GM12878 (cell line): ENCODE measurements around the gene RXFP4. TPM values are rescaled to one million over a fixed set of nuclear protein-coding genes. Genes with fewer than 3 reads are reported as not detected.
A peak's percentile ranks its signal among the peaks of the same experiment; 100 is the strongest.

ENCODE experiments used
- ATAC-seq: fragments of 200-7000 bp; cut with Tn5 transposase; 3 replicates; pipeline ENCODE4 v1.9.1; 2020; ENCODE audit warnings: mild to moderate bottlenecking, moderate library complexity
- BruUV-seq: library from RNA; stranded (reverse); fragments of 400-500 nt; replicated peaks from 2 replicates; lab custom pipeline; 2021; lab: Mats Ljungman, UMichigan
- CTCF ChIA-PET: fragments of 300-600 bp; sonication (Branson Sonifier 250); formaldehyde crosslinking; extraction: SDS; loops from one replicate; lab custom pipeline; 2021; ENCODE audit warnings: inconsistent platforms; lab: Yijun Ruan, JAX
- POLR2A ChIA-PET: fragments of 350-600 bp; formaldehyde crosslinking; extraction: SDS; loops from one replicate; lab custom pipeline; 2021; ENCODE audit warnings: inconsistent platforms; lab: Charles Lee
- RAD21 ChIA-PET: fragments of 300-600 bp; sonication (Branson Sonifier 250); formaldehyde crosslinking; loops from one replicate; lab custom pipeline; 2023; ENCODE audit warnings: antibody characterized with exemption; ENCODE audit not compliant: unreplicated experiment; lab: Charles Lee
- SMC1A ChIA-PET: fragments of 300-600 bp; sonication (Branson Sonifier 250); formaldehyde crosslinking; loops from one replicate; lab custom pipeline; 2023; ENCODE audit not compliant: unreplicated experiment, uncharacterized antibody; lab: Charles Lee
- DNase-seq: peaks from one replicate; pipeline ENCODE4 v3.0.0-alpha.2; 2011; ENCODE audit warnings: low read depth, low spot score
- FAIRE-seq: peaks from 3 replicates; lab custom pipeline; 2011; peaks lifted over from hg19 to GRCh38; lab: Jason Lieb, UNC
- H2AFZ ChIP-seq: 2 replicates; pipeline ENCODE4 v1.6.0; 2011; ENCODE audit warnings: low read depth, low read length, control low read depth; ENCODE audit not compliant: control insufficient read depth
- H3K27ac ChIP-seq: 2 replicates; pipeline ENCODE4 v1.5.1; 2011; ENCODE audit warnings: control low read depth; ENCODE audit not compliant: control insufficient read depth, insufficient read depth
- H3K27me3 ChIP-seq, 2 experiments: replicated peaks in 1 of 2; 2 replicates each; pipeline versions ENCODE4 v1.6.0 to v1.6.1; 2011; ENCODE audit warnings: low read length in 1 of 2; ENCODE audit not compliant: control insufficient read depth in 2 of 2, insufficient read depth in 2 of 2
- H3K36me3 ChIP-seq, 2 experiments: 2 replicates each; pipeline ENCODE4 v1.5.1; 2011; ENCODE audit warnings: low read length in 1 of 2; ENCODE audit not compliant: control insufficient read depth in 2 of 2, insufficient read depth in 2 of 2
- H3K4me1 ChIP-seq: 2 replicates; pipeline ENCODE4 v1.6.1; 2011; ENCODE audit warnings: mild to moderate bottlenecking, low read length, moderate library complexity, mixed read lengths; ENCODE audit not compliant: control insufficient read depth, insufficient read depth
- H3K4me2 ChIP-seq: 2 replicates; pipeline ENCODE4 v1.6.0; 2011; ENCODE audit warnings: control low read depth; ENCODE audit not compliant: control insufficient read depth, insufficient read depth
- H3K4me3 ChIP-seq: fragments of 200-600 bp; sonication (generic); 2 replicates; pipeline ENCODE4 v1.5.1; 2016
- H3K79me2 ChIP-seq: 2 replicates; pipeline ENCODE4 v1.6.0; 2011; ENCODE audit warnings: low read length; ENCODE audit not compliant: control insufficient read depth, insufficient read depth
- H3K9ac ChIP-seq: 2 replicates; pipeline ENCODE4 v1.8.0; 2011; ENCODE audit warnings: low read length, control low read depth, mixed read lengths; ENCODE audit not compliant: control insufficient read depth, insufficient read depth
- H3K9me3 ChIP-seq: replicated peaks from 3 replicates; pipeline ENCODE4 v1.5.1; 2011; ENCODE audit warnings: mild to moderate bottlenecking, low read length; ENCODE audit not compliant: control insufficient read depth, insufficient read depth
- H4K20me1 ChIP-seq: 2 replicates; pipeline ENCODE4 v1.6.0; 2011; ENCODE audit not compliant: control insufficient read depth, insufficient read depth
- HDGF ChIP-seq: fragments of 450-650 bp; IDR thresholded peaks from 2 replicates; pipeline ENCODE4 v1.6.1; 2016; ENCODE audit warnings: antibody characterized with exemption
- SPI1 ChIP-seq: IDR thresholded peaks from 2 replicates; pipeline ENCODE4 v1.6.1; 2011; ENCODE audit warnings: low read depth, mild to moderate bottlenecking, low read length, moderate library complexity, borderline replicate concordance; ENCODE audit not compliant: insufficient read depth
- TCF7 ChIP-seq: IDR thresholded peaks from 2 replicates; pipeline ENCODE4 v1.6.1; 2014; ENCODE audit warnings: antibody characterized with exemption, borderline replicate concordance
- ZNF207 ChIP-seq: fragments of 450-650 bp; IDR thresholded peaks from 2 replicates; pipeline ENCODE4 v1.6.1; 2014; ENCODE audit warnings: antibody characterized with exemption, mild to moderate bottlenecking, borderline replicate concordance
- WGBS: methylation state at CpG from one replicate; pipeline ENCODE4 v1.1.6; 2016; ENCODE audit warnings: low lambda C conversion rate; ENCODE audit not compliant: insufficient replicate concordance, insufficient coverage; ENCODE audit errors: missing lambda C conversion rate; 5-methylcytosine and 5-hydroxymethylcytosine counted together
- in situ Hi-C: fragments of 300-500 bp; cut with MboI; formaldehyde crosslinking; loops from 9 replicates; pipeline ENCODE4 v1.14.3; 2018; ENCODE audit warnings: mixed read lengths
- intact Hi-C: fragments of 100-400 bp; cut with micrococcal nuclease; formaldehyde crosslinking; loops from one replicate; pipeline ENCODE4 v1.14.2; 2022; ENCODE audit not compliant: unreplicated experiment
- polyA plus RNA-seq, 11 experiments: library from polyadenylated mRNA; depleted of rRNA in 4 of 11; unstranded in 6 of 11; stranded (reverse) in 5 of 11; fragments of >200 nt; fragmentation: Nextera tagmentation in 4 of 11; fragmentation: Illumina TruSeq in 1 of 11; extraction: Ambion mirVana in 4 of 11; extraction: Trizol in 1 of 11; gene quantifications; 1 replicate in 1 of 11; 2 replicates in 10 of 11; pipeline versions ENCODE4 v1.2.1 to v1.2.3, GENCODE V29; 2011 to 2016; ENCODE audit warnings: inconsistent platforms in 2 of 11, missing spikeins in 2 of 11, low read depth in 1 of 11
- total RNA-seq, 4 experiments: library from RNA; depleted of rRNA in 3 of 4; stranded (reverse); fragments of >200 nt in 3 of 4; fragmentation: Illumina TruSeq in 1 of 4; extraction: Trizol in 1 of 4; gene quantifications; 2 replicates each; pipeline versions ENCODE4 v1.2.1 to v1.2.3, GENCODE V29; 2013 to 2021
- TF ChIP-seq, protein P1 (sequence below): fragments of 450-650 bp; formaldehyde crosslinking; IDR thresholded peaks from 2 replicates; pipeline ENCODE4 v1.4.0; 2022; ENCODE audit warnings: mild to moderate bottlenecking, moderate library complexity
- TF ChIP-seq, protein P2 (sequence below): fragments of 450-650 bp; IDR thresholded peaks from 2 replicates; pipeline ENCODE4 v1.6.1; 2016; ENCODE audit warnings: mild to moderate bottlenecking, moderate library complexity, borderline replicate concordance

RXFP4 gene
- total and polyA plus RNA-seq, 10 of the 15 experiments (the other 5 are each of a cell fraction or from before 2014, with no cell fraction given), result 0.10 to 0.40 (median 0.39) TPM; not detected in 7

DNA sequence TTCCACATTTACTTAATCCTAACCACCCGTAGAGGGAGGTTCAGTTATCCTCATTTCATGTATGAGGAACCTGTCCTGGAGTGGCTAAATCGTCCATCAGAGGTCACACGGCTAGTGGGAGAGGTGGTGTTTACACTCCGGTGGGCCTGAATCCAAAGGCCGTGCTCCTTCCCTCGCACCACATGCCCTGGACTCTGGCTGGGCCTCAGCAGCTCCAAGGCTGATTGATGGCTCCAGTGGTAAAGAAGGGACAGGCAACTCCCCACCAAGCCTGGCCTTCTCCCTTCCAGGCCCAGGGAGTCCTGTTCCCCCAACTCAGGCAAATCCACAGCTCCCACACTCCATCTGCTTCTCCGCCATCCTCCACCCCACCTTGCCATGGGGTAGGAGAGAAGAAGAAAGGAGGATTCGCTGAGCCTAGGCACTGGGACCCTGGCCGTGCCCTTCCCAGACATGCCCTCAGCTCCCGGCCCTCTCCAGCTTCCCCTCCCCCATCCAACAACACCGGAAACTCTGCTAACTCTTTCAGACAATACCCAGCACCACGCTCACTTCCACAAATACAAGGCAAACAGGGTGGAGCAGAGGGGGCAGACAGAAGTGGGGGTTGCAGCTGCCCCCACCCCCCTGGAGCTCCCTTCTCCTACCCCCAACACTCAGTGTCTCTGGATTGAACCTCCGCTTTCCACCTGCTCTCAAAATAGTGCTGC lies 26.1 kb downstream of the RXFP4 start:
- H3K4me3 ChIP-seq, result no peak overlapping the region
- H4K20me1 ChIP-seq, result peaks cover 8% of the 10 kb centered on the region
- intact Hi-C loops (no loop called here), in situ Hi-C loops (no loop called here)
- ATAC-seq, result no peak
- peaks cover 53% of the 10 kb centered on the region for H3K4me1 ChIP-seq
- ChIA-PET CTCF (interaction anchor here (0.5 to 4.5 kb wide), 10 partner anchors 7 to 106 kb away, joined by 3 to 54 read pairs (median 3); partner anchors contain the start of gene ARHGEF2), RAD21 (interaction anchor here (0.8 to 1.3 kb wide), 5 partner anchors 10 to 148 kb away, joined by 3 read pairs; partner anchors contain the start of gene ARHGEF2), SMC1A (interaction anchor here (0.6 to 2.8 kb wide), 9 partner anchors 9 to 136 kb away, joined by 3 to 13 read pairs (median 6); partner anchors contain the start of gene ARHGEF2), POLR2A (interaction anchor here (0.5 to 2.2 kb wide), 10 partner anchors 9 to 86 kb away, joined by 3 to 20 read pairs (median 5); partner anchors contain the start of genes ARHGEF2 and UBQLN4)
- no peaks in the 10 kb centered on the region for H3K9me3 ChIP-seq
- no peak overlapping the region; the same call in 1 of the 2 replicates for H3K27ac ChIP-seq
- H3K4me2 ChIP-seq, result peak overlapping the region; percentile 54; the same call in 1 of the 2 replicates
- no peak overlapping the region for H2AFZ ChIP-seq
- BruUV-seq, result no TSS peak
- 81% methylated on average over 13 of the region's 13 CpGs for WGBS
- FAIRE-seq, result no peak
- peaks cover 35 to 55% of the 10 kb centered on the region in 2 experiments for H3K36me3 ChIP-seq
- H3K9ac ChIP-seq, result no peak overlapping the region
- TF ChIP-seq HDGF (peak; percentile 50), SPI1 (peak; percentile 15; the same call in 1 of the 2 replicates), TCF7 (no peak), ZNF207 (no peak)
- DNase-seq, result no peak
- H3K27me3 ChIP-seq, result no peaks in the 10 kb centered on the region
- H3K79me2 ChIP-seq, result peaks cover 55% of the 10 kb centered on the region

DNA sequence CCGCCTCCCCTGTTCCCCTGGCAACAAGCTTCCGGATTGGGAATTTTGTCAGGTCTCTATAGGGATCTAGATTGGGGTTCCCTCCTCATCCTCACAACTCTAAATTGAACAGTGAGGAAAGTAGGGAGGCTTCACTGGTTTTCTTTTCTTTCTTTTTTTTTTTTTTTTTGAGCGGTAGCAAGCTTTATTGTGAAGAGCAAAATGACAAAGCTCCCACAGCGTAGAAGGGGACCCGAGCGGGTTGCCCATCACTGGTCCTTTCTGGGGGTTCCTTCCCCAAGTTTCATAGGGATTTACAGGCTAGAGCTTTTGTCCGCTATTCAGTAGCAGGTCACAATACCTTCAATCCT lies 26.6 kb downstream of the RXFP4 start:
- H2AFZ ChIP-seq, result no peak overlapping the region
- H3K4me3 ChIP-seq, result no peak overlapping the region
- 90% methylated on average over 6 of the region's 7 CpGs for WGBS
- in situ Hi-C loops, result no loop called here
- BruUV-seq, result TSS peak; percentile 3
- H4K20me1 ChIP-seq, result peaks cover 8% of the 10 kb centered on the region
- no peaks in the 10 kb centered on the region for H3K9me3 ChIP-seq
- FAIRE-seq (no peak), ATAC-seq (no peak), DNase-seq (no peak)
- peaks cover 30 to 50% of the 10 kb centered on the region in 2 experiments for H3K36me3 ChIP-seq
- peaks cover 60% of the 10 kb centered on the region for H3K79me2 ChIP-seq
- no peak overlapping the region for H3K9ac ChIP-seq
- POLR2A ChIA-PET, result interaction anchor here (0.6 to 2.2 kb wide), 9 partner anchors 9 to 50 kb away, joined by 3 to 20 read pairs (median 5); partner anchors contain the start of gene ARHGEF2
- CTCF ChIA-PET, result interaction anchor here (0.5 to 4.5 kb wide), 8 partner anchors 8 to 106 kb away, joined by 3 to 54 read pairs (median 3); partner anchors contain the start of gene ARHGEF2
- RAD21 ChIA-PET, result interaction anchor here (1.0 to 1.3 kb wide), 3 partner anchors 9 to 45 kb away, joined by 3 read pairs; partner anchors contain the start of gene ARHGEF2
- no peaks in the 10 kb centered on the region for H3K27me3 ChIP-seq
- H3K4me2 ChIP-seq, result peak overlapping the region; percentile 54; the same call in 1 of the 2 replicates
- peaks cover 49% of the 10 kb centered on the region for H3K4me1 ChIP-seq
- intact Hi-C loops, result no loop called here
- no peak overlapping the region; the same call in 1 of the 2 replicates for H3K27ac ChIP-seq
- SMC1A ChIA-PET, result interaction anchor here (0.7 to 2.8 kb wide), 9 partner anchors 9 to 41 kb away, joined by 3 to 13 read pairs (median 6); partner anchors contain the start of gene ARHGEF2
- TF ChIP-seq, protein P1, sequence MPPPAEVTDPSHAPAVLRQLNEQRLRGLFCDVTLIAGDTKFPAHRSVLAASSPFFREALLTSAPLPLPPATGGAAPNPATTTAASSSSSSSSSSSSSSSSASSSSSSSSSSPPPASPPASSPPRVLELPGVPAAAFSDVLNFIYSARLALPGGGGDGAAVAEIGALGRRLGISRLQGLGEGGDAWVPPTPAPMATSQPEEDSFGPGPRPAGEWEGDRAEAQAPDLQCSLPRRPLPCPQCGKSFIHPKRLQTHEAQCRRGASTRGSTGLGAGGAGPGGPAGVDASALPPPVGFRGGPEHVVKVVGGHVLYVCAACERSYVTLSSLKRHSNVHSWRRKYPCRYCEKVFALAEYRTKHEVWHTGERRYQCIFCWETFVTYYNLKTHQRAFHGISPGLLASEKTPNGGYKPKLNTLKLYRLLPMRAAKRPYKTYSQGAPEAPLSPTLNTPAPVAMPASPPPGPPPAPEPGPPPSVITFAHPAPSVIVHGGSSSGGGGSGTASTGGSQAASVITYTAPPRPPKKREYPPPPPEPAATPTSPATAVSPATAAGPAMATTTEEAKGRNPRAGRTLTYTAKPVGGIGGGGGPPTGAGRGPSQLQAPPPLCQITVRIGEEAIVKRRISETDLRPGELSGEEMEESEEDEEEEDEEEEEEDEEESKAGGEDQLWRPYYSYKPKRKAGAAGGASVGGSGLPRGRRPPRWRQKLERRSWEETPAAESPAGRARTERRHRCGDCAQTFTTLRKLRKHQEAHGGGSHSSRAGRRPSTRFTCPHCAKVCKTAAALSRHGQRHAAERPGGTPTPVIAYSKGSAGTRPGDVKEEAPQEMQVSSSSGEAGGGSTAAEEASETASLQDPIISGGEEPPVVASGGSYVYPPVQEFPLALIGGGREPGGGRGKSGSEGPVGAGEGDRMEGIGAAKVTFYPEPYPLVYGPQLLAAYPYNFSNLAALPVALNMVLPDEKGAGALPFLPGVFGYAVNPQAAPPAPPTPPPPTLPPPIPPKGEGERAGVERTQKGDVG (CRISPR knock-in tag), result no peak
- TF ChIP-seq, protein P2, sequence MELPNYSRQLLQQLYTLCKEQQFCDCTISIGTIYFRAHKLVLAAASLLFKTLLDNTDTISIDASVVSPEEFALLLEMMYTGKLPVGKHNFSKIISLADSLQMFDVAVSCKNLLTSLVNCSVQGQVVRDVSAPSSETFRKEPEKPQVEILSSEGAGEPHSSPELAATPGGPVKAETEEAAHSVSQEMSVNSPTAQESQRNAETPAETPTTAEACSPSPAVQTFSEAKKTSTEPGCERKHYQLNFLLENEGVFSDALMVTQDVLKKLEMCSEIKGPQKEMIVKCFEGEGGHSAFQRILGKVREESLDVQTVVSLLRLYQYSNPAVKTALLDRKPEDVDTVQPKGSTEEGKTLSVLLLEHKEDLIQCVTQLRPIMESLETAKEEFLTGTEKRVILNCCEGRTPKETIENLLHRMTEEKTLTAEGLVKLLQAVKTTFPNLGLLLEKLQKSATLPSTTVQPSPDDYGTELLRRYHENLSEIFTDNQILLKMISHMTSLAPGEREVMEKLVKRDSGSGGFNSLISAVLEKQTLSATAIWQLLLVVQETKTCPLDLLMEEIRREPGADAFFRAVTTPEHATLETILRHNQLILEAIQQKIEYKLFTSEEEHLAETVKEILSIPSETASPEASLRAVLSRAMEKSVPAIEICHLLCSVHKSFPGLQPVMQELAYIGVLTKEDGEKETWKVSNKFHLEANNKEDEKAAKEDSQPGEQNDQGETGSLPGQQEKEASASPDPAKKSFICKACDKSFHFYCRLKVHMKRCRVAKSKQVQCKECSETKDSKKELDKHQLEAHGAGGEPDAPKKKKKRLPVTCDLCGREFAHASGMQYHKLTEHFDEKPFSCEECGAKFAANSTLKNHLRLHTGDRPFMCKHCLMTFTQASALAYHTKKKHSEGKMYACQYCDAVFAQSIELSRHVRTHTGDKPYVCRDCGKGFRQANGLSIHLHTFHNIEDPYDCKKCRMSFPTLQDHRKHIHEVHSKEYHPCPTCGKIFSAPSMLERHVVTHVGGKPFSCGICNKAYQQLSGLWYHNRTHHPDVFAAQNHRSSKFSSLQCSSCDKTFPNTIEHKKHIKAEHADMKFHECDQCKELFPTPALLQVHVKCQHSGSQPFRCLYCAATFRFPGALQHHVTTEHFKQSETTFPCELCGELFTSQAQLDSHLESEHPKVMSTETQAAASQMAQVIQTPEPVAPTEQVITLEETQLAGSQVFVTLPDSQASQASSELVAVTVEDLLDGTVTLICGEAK, result peak; percentile 64; the same call in 1 of the 2 replicates
